Fibroblast of lung (primary cell): Measurements from ENCODE around the gene F11. TPM values are rescaled to one million over a fixed set of nuclear protein-coding genes. Genes with fewer than 3 reads are reported as not detected.

Source experiments
- DNase-seq, 2 donors: peaks; one replicate each; pipeline versions ENCODE4 v3.0.0 to v3.0.0-alpha.2; 2010; ENCODE audit warnings: low read depth in 2 of 2
- H2AFZ ChIP-seq: 2 replicates; pipeline ENCODE4 v1.5.1; 2012; ENCODE audit warnings: low read length, control low read depth, inconsistent platforms
- H3K27ac ChIP-seq: 2 replicates; pipeline ENCODE4 v1.5.1; 2011; ENCODE audit warnings: low read length, control low read depth; ENCODE audit not compliant: insufficient read depth
- H3K27me3 ChIP-seq: 2 replicates; pipeline ENCODE4 v1.5.1; 2011; ENCODE audit warnings: mild to moderate bottlenecking, low read length; ENCODE audit not compliant: control insufficient read depth, insufficient read depth
- H3K36me3 ChIP-seq: 2 replicates; pipeline ENCODE4 v1.5.1; 2011; ENCODE audit warnings: low read length; ENCODE audit not compliant: control insufficient read depth, insufficient read depth
- H3K4me1 ChIP-seq: 2 replicates; pipeline ENCODE4 v1.5.1; 2011; ENCODE audit warnings: low read length; ENCODE audit not compliant: control insufficient read depth, insufficient read depth; ENCODE audit errors: extremely low read depth
- H3K4me2 ChIP-seq: 2 replicates; pipeline ENCODE4 v1.5.1; 2011; ENCODE audit warnings: low read length, control low read depth; ENCODE audit not compliant: insufficient read depth; ENCODE audit errors: extremely low read depth
- H3K4me3 ChIP-seq, 4 experiments: fragments of 200-600 bp in 1 of 4; sonication (generic) in 1 of 4; replicated peaks in 1 of 4; 2 replicates each; pipeline ENCODE4 v1.5.1; 2011 to 2016; ENCODE audit warnings: low read length in 4 of 4, low read depth in 3 of 4, mild to moderate bottlenecking in 3 of 4, control low read depth in 2 of 4, inconsistent platforms in 1 of 4, mixed read lengths in 1 of 4; ENCODE audit not compliant: insufficient read depth in 1 of 4; ENCODE audit errors: control extremely low read depth in 1 of 4
- H3K79me2 ChIP-seq: 2 replicates; pipeline ENCODE4 v1.5.1; 2012; ENCODE audit warnings: mild to moderate bottlenecking, low read length, inconsistent platforms; ENCODE audit not compliant: control insufficient read depth, insufficient read depth
- H3K9ac ChIP-seq: 2 replicates; pipeline ENCODE4 v1.5.1; 2011; ENCODE audit warnings: mild to moderate bottlenecking, low read length, control low read depth; ENCODE audit not compliant: insufficient read depth
- H3K9me3 ChIP-seq: 2 replicates; pipeline ENCODE4 v1.5.1; 2012; ENCODE audit warnings: low read depth, low read length; ENCODE audit not compliant: control insufficient read depth, insufficient read depth
- H4K20me1 ChIP-seq: 2 replicates; pipeline ENCODE4 v1.5.1; 2011; ENCODE audit warnings: low read length; ENCODE audit not compliant: control insufficient read depth, insufficient read depth; ENCODE audit errors: extremely low read depth
- CTCF ChIP-seq, 2 donors: IDR thresholded peaks in 1 of 2; conservative IDR thresholded peaks in 1 of 2; 1 replicate in 1 of 2; 2 replicates in 1 of 2; pipeline ENCODE4 v1.5.1; 2011 to 2012; ENCODE audit warnings: low read length in 2 of 2, control low read depth in 1 of 2, inconsistent platforms in 1 of 2, low read depth in 1 of 2, mild to moderate bottlenecking in 1 of 2
- EZH2 ChIP-seq: IDR thresholded peaks from 2 replicates; pipeline ENCODE4 v1.5.1; 2012; ENCODE audit warnings: low read length, control low read depth, mild to moderate bottlenecking; ENCODE audit errors: missing control alignments
- polyA plus RNA-seq, 2 donors: library from polyadenylated mRNA; depleted of rRNA in 1 of 2; stranded (reverse) in 1 of 2; unstranded in 1 of 2; fragments of >200 nt; gene quantifications; 2 replicates each; pipeline ENCODE4 v1.2.1, GENCODE V29; 2011 to 2012; ENCODE audit warnings: missing spikeins in 1 of 2
- total RNA-seq: library from RNA; depleted of rRNA; stranded (reverse); fragments of >200 nt; gene quantifications from 2 replicates; pipeline ENCODE4 v1.2.1, GENCODE V29; 2014

The F11 gene
- total and polyA plus RNA-seq, 2 donors (not counting 1 experiment from before 2014, with no cell fraction given), result not detected

DNA sequence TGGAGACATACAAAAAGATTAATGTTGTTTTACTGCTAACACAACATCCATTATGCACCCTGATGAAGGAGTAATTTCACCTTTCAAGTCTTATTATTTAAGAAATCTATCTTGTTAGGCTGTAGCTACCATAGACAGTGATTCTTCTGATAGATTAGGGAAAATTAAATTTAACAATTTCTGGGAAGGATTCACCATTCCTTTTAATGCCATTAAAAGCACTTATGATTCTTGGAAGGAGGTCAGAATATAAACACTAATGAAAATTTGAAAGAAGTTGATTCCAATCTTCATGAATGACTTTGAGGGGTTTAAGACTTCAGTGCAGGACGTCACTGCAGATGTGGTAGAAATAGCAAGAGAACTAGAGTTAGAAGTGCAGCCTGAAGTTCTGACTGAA, 69.8 kb downstream of the F11 start:
- H3K9ac ChIP-seq, result no peak overlapping the region
- H2AFZ ChIP-seq, result no peak overlapping the region

More for the DNA sequence above, 69.8 kb downstream of the F11 start:
- no peaks in the 10 kb centered on the region for H4K20me1 ChIP-seq
- H3K27me3 ChIP-seq, result no peaks in the 10 kb centered on the region
- H3K4me2 ChIP-seq, result no peak overlapping the region
- no peak overlapping the region for H3K27ac ChIP-seq
- no peaks in the 10 kb centered on the region for H3K9me3 ChIP-seq
- H3K79me2 ChIP-seq, result no peaks in the 10 kb centered on the region
- H3K36me3 ChIP-seq, result no peaks in the 10 kb centered on the region
- H3K4me3 ChIP-seq, result no peak overlapping the region
- DNase-seq, result no peak
- no peak for TF ChIP-seq EZH2
- no peak for TF ChIP-seq CTCF (conservative IDR thresholded peaks at IDR 0.05 in 1 of 2, IDR thresholded peaks at IDR 0.05 in 1 of 2; ENCODE audit: low read depth in 1 of 2, low read length in 2 of 2)
- no peaks in the 10 kb centered on the region for H3K4me1 ChIP-seq

Other genes starting within 250 kb of the F11 start
- 4.6 and 8.1 TPM in 2 replicates for gene TLR3, start 197.0 kb upstream of the F11 start, total RNA-seq
- gene TLR3, start 197.0 kb upstream of the F11 start, polyA plus RNA-seq, result 4.9 and 12.6 TPM in 2 replicates
- 9.4 and 11.3 TPM in 2 replicates for gene FAM149A, start 161.5 kb upstream of the F11 start, total RNA-seq
- 2.3 and 5.6 TPM in 2 replicates for gene FAM149A, start 161.5 kb upstream of the F11 start, polyA plus RNA-seq
- gene CYP4V2, start 74.6 kb upstream of the F11 start, total RNA-seq, result 27.2 and 37.8 TPM in 2 replicates
- 8.2 and 17.2 TPM in 2 replicates for gene CYP4V2, start 74.6 kb upstream of the F11 start, polyA plus RNA-seq
- 0.17 and 0.26 TPM in 2 replicates for gene KLKB1, start 38.7 kb upstream of the F11 start, total RNA-seq
- 0.06 TPM in 2 replicates for gene KLKB1, start 38.7 kb upstream of the F11 start, polyA plus RNA-seq